HCT116 (cell line): ENCODE measurements around the gene HGFAC. TPM values are rescaled to one million over a fixed set of nuclear protein-coding genes. Genes with fewer than 3 reads are reported as not detected.

Source experiments
- ATAC-seq: fragments of 200-7000 bp; cut with Tn5 transposase; 2 replicates; pipeline ENCODE4 v1.9.1; 2020; ENCODE audit warnings: mild to moderate bottlenecking, moderate library complexity
- BruUV-seq: library from RNA; stranded (reverse); fragments of 400-500 nt; replicated peaks from 2 replicates; lab custom pipeline; 2021; lab: Mats Ljungman, UMichigan
- CTCF ChIA-PET: fragments of 300-600 bp; sonication (Branson Sonifier 250); formaldehyde crosslinking; loops from one replicate; lab custom pipeline; 2021; ENCODE audit warnings: antibody characterized with exemption; lab: Charles Lee
- POLR2A ChIA-PET: fragments of 300-600, 350-600 bp; sonication (Branson Sonifier 250); formaldehyde crosslinking; loops from one replicate; lab custom pipeline; 2021; ENCODE audit warnings: antibody characterized with exemption; lab: Charles Lee
- RAD21 ChIA-PET, 2 experiments: fragments of 300-600 bp; sonication (Branson Sonifier 250); formaldehyde crosslinking; loops; one replicate each; lab custom pipeline; 2023; ENCODE audit warnings: low total read pairs in 2 of 2; ENCODE audit not compliant: uncharacterized antibody in 2 of 2, unreplicated experiment in 2 of 2, low non-redundant PET in 1 of 2; lab: Charles Lee
- DNase-seq: peaks from one replicate; pipeline ENCODE4 v3.0.0-alpha.2; 2010; ENCODE audit warnings: low read depth, low spot score
- H2AFZ ChIP-seq: fragments of 200-600 bp; shearing (Covaris generic), sonication (generic); 2 replicates; pipeline ENCODE4 v1.6.1; 2017; ENCODE audit warnings: low read depth, mixed run types, mixed read lengths, antibody characterized with exemption, low read length; ENCODE audit not compliant: poor library complexity, severe bottlenecking
- H3K27ac ChIP-seq: 2 replicates; pipeline ENCODE4 v1.5.1; 2012; ENCODE audit warnings: low read depth, low read length
- H3K27me3 ChIP-seq: fragments of 200-600 bp; sonication (generic); 2 replicates; pipeline ENCODE4 v1.6.1; 2016; ENCODE audit warnings: mixed run types, low read length, mixed read lengths; ENCODE audit not compliant: insufficient read depth
- H3K36me3 ChIP-seq, 2 experiments: fragments of 200-500 bp in 1 of 2; fragments of 200-600 bp in 1 of 2; sonication (Bioruptor generic) in 1 of 2; sonication (generic) in 1 of 2; 2 replicates each; pipeline versions ENCODE4 v1.5.1 to v1.6.1; 2014 to 2016; ENCODE audit warnings: low read length in 2 of 2, inconsistent platforms in 1 of 2, mixed read lengths in 1 of 2, mixed run types in 1 of 2; ENCODE audit not compliant: insufficient read depth in 2 of 2, control insufficient read depth in 1 of 2
- H3K4me1 ChIP-seq, 2 experiments: fragments of 200-600 bp in 1 of 2; sonication (generic) in 1 of 2; 2 replicates each; pipeline versions ENCODE4 v1.5.1 to v1.6.1; 2012 to 2017; ENCODE audit warnings: low read length in 2 of 2, inconsistent platforms in 1 of 2, mild to moderate bottlenecking in 1 of 2, mixed read lengths in 1 of 2, mixed run types in 1 of 2, moderate library complexity in 1 of 2; ENCODE audit not compliant: insufficient read depth in 2 of 2, control insufficient read depth in 1 of 2
- H3K4me2 ChIP-seq: fragments of 200-600 bp; sonication (generic); 2 replicates; pipeline ENCODE4 v1.6.1; 2017; ENCODE audit warnings: mixed run types, low read length, mixed read lengths
- H3K4me3 ChIP-seq, 2 experiments: fragments of 200-600 bp in 1 of 2; sonication (generic) in 1 of 2; replicated peaks in 1 of 2; 2 replicates each; pipeline ENCODE4 v1.5.1; 2011 to 2016; ENCODE audit warnings: low read length in 2 of 2, control low read depth in 1 of 2, low read depth in 1 of 2, mild to moderate bottlenecking in 1 of 2, mixed read lengths in 1 of 2, mixed run types in 1 of 2
- H3K79me2 ChIP-seq: fragments of 200-600 bp; sonication (generic); 2 replicates; pipeline ENCODE4 v1.6.1; 2017; ENCODE audit warnings: mild to moderate bottlenecking, mixed run types, low read length, moderate library complexity, mixed read lengths; ENCODE audit not compliant: insufficient read depth
- H3K9ac ChIP-seq: fragments of 200-600 bp; sonication (generic); 2 replicates; pipeline ENCODE4 v1.6.1; 2016; ENCODE audit warnings: low read length, mixed read lengths
- H3K9me2 ChIP-seq: fragments of 200-600 bp; sonication (generic), shearing (Covaris generic); 2 replicates; pipeline ENCODE4 v1.6.1; 2017; ENCODE audit warnings: mixed run types, mild to moderate bottlenecking, moderate library complexity; ENCODE audit not compliant: insufficient read depth
- H3K9me3 ChIP-seq, 2 experiments: fragments of 200-500 bp in 1 of 2; fragments of 200-600 bp in 1 of 2; sonication (Bioruptor generic) in 1 of 2; sonication (generic) in 1 of 2; 2 replicates each; pipeline ENCODE4 v1.6.1; 2014 to 2017; ENCODE audit warnings: low read length in 2 of 2, mixed read lengths in 2 of 2, inconsistent platforms in 1 of 2, low read depth in 1 of 2, mild to moderate bottlenecking in 1 of 2, mixed run types in 1 of 2, moderate library complexity in 1 of 2; ENCODE audit not compliant: control insufficient read depth in 1 of 2, insufficient read depth in 1 of 2
- H4K20me1 ChIP-seq: fragments of 200-600 bp; sonication (generic), shearing (Covaris generic); 2 replicates; pipeline ENCODE4 v1.6.1; 2017; ENCODE audit warnings: mixed run types, mild to moderate bottlenecking, moderate library complexity; ENCODE audit not compliant: insufficient read depth
- CBX3 ChIP-seq: IDR thresholded peaks from 2 replicates; pipeline ENCODE4 v1.6.1; 2012; ENCODE audit warnings: low read depth
- EGR1 ChIP-seq: IDR thresholded peaks from 2 replicates; pipeline ENCODE4 v1.6.1; 2012; ENCODE audit warnings: low read depth
- ELF1 ChIP-seq: IDR thresholded peaks from 2 replicates; pipeline ENCODE4 v1.6.1; 2012; ENCODE audit warnings: low read depth, borderline replicate concordance
- EZH2phosphoT487 ChIP-seq: fragments of 200-600 bp; IDR thresholded peaks from 2 replicates; pipeline ENCODE4 v1.6.1; 2018; ENCODE audit warnings: antibody characterized with exemption, borderline replicate concordance
- FOSL1 ChIP-seq: IDR thresholded peaks from 2 replicates; pipeline ENCODE4 v1.6.1; 2012; ENCODE audit warnings: low read depth
- POLR2A ChIP-seq: IDR thresholded peaks from 2 replicates; pipeline ENCODE4 v1.7.0; 2011; ENCODE audit warnings: borderline replicate concordance; ENCODE audit not compliant: insufficient read depth, insufficient read length; ENCODE audit errors: extremely low read depth
- POLR2AphosphoS5 ChIP-seq: IDR thresholded peaks from 2 replicates; pipeline ENCODE4 v1.6.1; 2011; ENCODE audit warnings: mild to moderate bottlenecking, low read depth, low read length, moderate library complexity
- RAD21 ChIP-seq: IDR thresholded peaks from 2 replicates; pipeline ENCODE4 v1.6.1; 2012; ENCODE audit warnings: low read depth, mild to moderate bottlenecking
- SP1 ChIP-seq: IDR thresholded peaks from 2 replicates; pipeline ENCODE4 v1.6.1; 2012; ENCODE audit warnings: low read depth
- SRF ChIP-seq: IDR thresholded peaks from 2 replicates; pipeline ENCODE4 v1.6.1; 2012; ENCODE audit warnings: low read depth
- TCF7L2 ChIP-seq: IDR thresholded peaks from 2 replicates; pipeline ENCODE4 v1.7.0; 2011; ENCODE audit warnings: borderline replicate concordance, inconsistent platforms; ENCODE audit not compliant: insufficient read depth, insufficient read length; ENCODE audit errors: extremely low read depth
- ZNF274 ChIP-seq: fragments of 200-500 bp; sonication (Bioruptor generic); IDR thresholded peaks from 2 replicates; pipeline ENCODE4 v1.6.1; 2014; ENCODE audit warnings: mild to moderate bottlenecking, low read depth, low read length, inconsistent platforms
- intact Hi-C: fragments of 100-400 bp; cut with micrococcal nuclease; formaldehyde crosslinking; loops from 2 replicates; pipeline ENCODE4 v1.10.0; 2022
- total RNA-seq: library from RNA; stranded (reverse); gene quantifications from one replicate; pipeline ENCODE4 v1.2.1, GENCODE V29; 2021; ENCODE audit not compliant: unreplicated experiment
- TF ChIP-seq, protein P1 (sequence below), 3 experiments: fragments of 200-600 bp in 1 of 3; sonication (generic) in 1 of 3; IDR thresholded peaks in 2 of 3; conservative IDR thresholded peaks in 1 of 3; 2 replicates each; pipeline ENCODE4 v1.5.1; 2012 to 2017; ENCODE audit warnings: low read depth in 2 of 3, low read length in 2 of 3, antibody characterized with exemption in 1 of 3, borderline replicate concordance in 1 of 3, control low read depth in 1 of 3, mild to moderate bottlenecking in 1 of 3, mixed read lengths in 1 of 3, mixed run types in 1 of 3, moderate library complexity in 1 of 3; ENCODE audit not compliant: insufficient read depth in 1 of 3
- TF ChIP-seq, protein P2 (sequence below): IDR thresholded peaks from 2 replicates; pipeline ENCODE4 v1.6.1; 2012; ENCODE audit warnings: low read depth
- TF ChIP-seq, protein P3 (sequence below): IDR thresholded peaks from 2 replicates; pipeline ENCODE4 v1.6.1; 2012
- TF ChIP-seq, protein P4 (sequence below): IDR thresholded peaks from 2 replicates; pipeline ENCODE4 v1.6.1; 2011; ENCODE audit warnings: mild to moderate bottlenecking, low read length, moderate library complexity; ENCODE audit not compliant: insufficient replicate concordance; ENCODE audit errors: extremely low read depth

Gene HGFAC
- total RNA-seq, 1 experiment from 2014 or later, result 1.1 TPM

DNA sequence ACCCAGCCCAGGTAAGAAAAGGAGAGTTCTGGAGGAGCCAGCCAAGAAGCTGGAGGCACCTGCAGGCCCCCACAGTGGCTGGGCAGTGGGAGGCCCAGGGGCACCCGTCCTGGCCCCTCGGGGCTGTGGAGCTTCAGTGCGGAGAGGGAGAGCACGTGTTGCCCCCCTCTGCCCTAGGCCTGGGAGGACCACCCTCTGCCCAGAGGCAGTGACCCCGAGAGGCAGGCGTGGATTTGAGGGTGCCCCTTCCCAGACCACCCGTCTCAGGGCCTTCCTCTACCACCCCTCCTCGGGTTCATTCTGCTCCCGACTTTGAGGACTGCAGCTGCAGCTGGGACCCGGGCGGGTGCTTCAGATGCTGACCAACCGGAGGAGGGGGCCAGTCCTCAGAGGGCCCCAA is 12.1 kb upstream of the HGFAC start:
- intact Hi-C loops, result no loop called here
- no peaks in the 10 kb centered on the region for H3K9me3 ChIP-seq
- no peak overlapping the region for H2AFZ ChIP-seq
- no peak for ATAC-seq
- no peaks in the 10 kb centered on the region for H3K27me3 ChIP-seq
- no peaks in the 10 kb centered on the region for H4K20me1 ChIP-seq
- no peak for DNase-seq
- H3K4me1 ChIP-seq, result no peaks in the 10 kb centered on the region
- TF ChIP-seq EGR1 (no peak), ZNF274 (no peak), EZH2phosphoT487 (no peak), POLR2AphosphoS5 (no peak), POLR2A (no peak), CBX3 (no peak), TCF7L2 (no peak), FOSL1 (no peak), SRF (no peak), SP1 (no peak), ELF1 (no peak), RAD21 (no peak)
- TF ChIP-seq, protein P1, sequence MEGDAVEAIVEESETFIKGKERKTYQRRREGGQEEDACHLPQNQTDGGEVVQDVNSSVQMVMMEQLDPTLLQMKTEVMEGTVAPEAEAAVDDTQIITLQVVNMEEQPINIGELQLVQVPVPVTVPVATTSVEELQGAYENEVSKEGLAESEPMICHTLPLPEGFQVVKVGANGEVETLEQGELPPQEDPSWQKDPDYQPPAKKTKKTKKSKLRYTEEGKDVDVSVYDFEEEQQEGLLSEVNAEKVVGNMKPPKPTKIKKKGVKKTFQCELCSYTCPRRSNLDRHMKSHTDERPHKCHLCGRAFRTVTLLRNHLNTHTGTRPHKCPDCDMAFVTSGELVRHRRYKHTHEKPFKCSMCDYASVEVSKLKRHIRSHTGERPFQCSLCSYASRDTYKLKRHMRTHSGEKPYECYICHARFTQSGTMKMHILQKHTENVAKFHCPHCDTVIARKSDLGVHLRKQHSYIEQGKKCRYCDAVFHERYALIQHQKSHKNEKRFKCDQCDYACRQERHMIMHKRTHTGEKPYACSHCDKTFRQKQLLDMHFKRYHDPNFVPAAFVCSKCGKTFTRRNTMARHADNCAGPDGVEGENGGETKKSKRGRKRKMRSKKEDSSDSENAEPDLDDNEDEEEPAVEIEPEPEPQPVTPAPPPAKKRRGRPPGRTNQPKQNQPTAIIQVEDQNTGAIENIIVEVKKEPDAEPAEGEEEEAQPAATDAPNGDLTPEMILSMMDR (IDR thresholded peaks at IDR 0.05 in 2 of 3, conservative IDR thresholded peaks at IDR 0.05 in 1 of 3; ENCODE audit: borderline replicate concordance in 1 of 3, insufficient read depth in 1 of 3, low read depth in 2 of 3, low read length in 2 of 3), result no peak
- TF ChIP-seq, protein P2, sequence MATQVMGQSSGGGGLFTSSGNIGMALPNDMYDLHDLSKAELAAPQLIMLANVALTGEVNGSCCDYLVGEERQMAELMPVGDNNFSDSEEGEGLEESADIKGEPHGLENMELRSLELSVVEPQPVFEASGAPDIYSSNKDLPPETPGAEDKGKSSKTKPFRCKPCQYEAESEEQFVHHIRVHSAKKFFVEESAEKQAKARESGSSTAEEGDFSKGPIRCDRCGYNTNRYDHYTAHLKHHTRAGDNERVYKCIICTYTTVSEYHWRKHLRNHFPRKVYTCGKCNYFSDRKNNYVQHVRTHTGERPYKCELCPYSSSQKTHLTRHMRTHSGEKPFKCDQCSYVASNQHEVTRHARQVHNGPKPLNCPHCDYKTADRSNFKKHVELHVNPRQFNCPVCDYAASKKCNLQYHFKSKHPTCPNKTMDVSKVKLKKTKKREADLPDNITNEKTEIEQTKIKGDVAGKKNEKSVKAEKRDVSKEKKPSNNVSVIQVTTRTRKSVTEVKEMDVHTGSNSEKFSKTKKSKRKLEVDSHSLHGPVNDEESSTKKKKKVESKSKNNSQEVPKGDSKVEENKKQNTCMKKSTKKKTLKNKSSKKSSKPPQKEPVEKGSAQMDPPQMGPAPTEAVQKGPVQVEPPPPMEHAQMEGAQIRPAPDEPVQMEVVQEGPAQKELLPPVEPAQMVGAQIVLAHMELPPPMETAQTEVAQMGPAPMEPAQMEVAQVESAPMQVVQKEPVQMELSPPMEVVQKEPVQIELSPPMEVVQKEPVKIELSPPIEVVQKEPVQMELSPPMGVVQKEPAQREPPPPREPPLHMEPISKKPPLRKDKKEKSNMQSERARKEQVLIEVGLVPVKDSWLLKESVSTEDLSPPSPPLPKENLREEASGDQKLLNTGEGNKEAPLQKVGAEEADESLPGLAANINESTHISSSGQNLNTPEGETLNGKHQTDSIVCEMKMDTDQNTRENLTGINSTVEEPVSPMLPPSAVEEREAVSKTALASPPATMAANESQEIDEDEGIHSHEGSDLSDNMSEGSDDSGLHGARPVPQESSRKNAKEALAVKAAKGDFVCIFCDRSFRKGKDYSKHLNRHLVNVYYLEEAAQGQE, result no peak
- TF ChIP-seq, protein P3, sequence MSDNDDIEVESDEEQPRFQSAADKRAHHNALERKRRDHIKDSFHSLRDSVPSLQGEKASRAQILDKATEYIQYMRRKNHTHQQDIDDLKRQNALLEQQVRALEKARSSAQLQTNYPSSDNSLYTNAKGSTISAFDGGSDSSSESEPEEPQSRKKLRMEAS, result no peak
- TF ChIP-seq, protein P4, sequence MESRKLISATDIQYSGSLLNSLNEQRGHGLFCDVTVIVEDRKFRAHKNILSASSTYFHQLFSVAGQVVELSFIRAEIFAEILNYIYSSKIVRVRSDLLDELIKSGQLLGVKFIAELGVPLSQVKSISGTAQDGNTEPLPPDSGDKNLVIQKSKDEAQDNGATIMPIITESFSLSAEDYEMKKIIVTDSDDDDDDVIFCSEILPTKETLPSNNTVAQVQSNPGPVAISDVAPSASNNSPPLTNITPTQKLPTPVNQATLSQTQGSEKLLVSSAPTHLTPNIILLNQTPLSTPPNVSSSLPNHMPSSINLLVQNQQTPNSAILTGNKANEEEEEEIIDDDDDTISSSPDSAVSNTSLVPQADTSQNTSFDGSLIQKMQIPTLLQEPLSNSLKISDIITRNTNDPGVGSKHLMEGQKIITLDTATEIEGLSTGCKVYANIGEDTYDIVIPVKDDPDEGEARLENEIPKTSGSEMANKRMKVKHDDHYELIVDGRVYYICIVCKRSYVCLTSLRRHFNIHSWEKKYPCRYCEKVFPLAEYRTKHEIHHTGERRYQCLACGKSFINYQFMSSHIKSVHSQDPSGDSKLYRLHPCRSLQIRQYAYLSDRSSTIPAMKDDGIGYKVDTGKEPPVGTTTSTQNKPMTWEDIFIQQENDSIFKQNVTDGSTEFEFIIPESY, result no peak
- RAD21 ChIA-PET, result no interaction called here
- CTCF ChIA-PET, result interaction anchor here (1.0 to 2.0 kb wide), 2 partner anchors 11 to 83 kb away, joined by 3 to 4 read pairs; no protein-coding TSS in a partner anchor
- no TSS peak for BruUV-seq
- no peaks in the 10 kb centered on the region for H3K79me2 ChIP-seq
- no peak overlapping the region for H3K9ac ChIP-seq
- POLR2A ChIA-PET, result no interaction called here
- no peaks in the 10 kb centered on the region for H3K36me3 ChIP-seq
- H3K9me2 ChIP-seq, result no peaks in the 10 kb centered on the region
- no peak overlapping the region for H3K4me3 ChIP-seq
- H3K27ac ChIP-seq, result no peak overlapping the region
- no peak overlapping the region for H3K4me2 ChIP-seq
